Daoy (cell line): ENCODE measurements around the gene DICER1. TPM values are rescaled to one million over a fixed set of nuclear protein-coding genes. Genes with fewer than 3 reads are reported as not detected.

ENCODE experiments used
- DNase-seq: peaks from one replicate; pipeline ENCODE4 v3.0.0-alpha.2; 2015; ENCODE audit warnings: low read depth
- total RNA-seq: library from RNA; depleted of rRNA; stranded (reverse); fragments of >200 nt; shearing (Covaris generic); gene quantifications from 2 replicates; pipeline ENCODE4 v1.2.3, GENCODE V29; 2014; rRNA removed

DICER1 gene
- total RNA-seq, 1 experiment from 2014 or later, result 31.6 TPM

- peak; percentile 38 for DNase-seq
Measured at GRCh38 chr14:95040708-95041476, 116.4 kb downstream of the DICER1 start.

DNA sequence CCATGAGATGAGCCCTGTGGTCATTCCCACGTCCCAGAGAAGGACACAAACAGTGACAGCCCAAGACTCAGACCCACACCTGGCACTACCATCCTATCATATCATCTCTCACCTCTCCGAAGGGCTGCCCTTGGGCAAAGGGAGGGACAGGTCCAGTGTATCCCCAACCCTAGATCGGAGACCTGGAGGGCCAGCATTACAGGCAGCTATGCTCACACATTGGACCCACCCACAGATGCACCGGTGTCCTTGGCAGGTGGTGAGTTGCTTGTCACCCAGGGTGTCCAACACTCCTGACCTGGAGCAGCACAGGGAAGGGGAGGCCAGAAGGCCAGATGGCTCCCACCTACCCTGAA lies 117.4 kb downstream of the DICER1 start:
- no peak for DNase-seq

DNA sequence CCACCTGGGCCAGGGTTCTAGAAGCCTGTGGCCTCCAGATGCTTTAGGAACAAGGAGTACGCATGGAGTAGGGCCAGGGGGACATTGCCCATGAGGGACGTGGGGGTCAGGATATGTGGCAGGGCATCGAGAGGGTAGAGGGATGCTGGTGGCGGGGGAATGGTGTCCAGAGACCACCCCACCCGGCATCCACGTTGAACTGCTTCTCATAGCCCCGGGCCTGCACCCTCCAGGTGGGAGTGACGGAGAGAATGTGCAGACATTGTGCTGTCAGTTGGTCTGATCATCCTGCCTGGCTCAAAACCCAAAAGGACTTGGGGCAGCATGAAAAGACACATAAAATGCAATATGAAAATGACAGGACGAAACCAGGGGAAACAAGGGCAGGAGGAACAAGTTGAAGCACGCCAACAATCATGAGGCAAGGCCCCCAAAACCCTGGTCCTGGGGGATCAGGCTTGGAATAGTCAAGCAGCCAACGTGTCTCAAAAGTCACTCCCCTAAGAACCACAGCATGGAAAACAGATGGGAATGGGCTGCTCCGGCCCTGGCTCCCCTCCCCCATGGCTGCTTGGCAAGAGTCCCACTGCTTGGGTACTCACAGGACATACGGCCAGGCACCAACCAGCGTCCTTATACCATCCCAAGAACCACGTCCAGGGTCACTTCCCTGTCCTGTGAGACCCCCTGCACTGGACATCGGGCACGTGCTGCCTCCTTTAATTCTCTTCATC lies 117.9 kb downstream of the DICER1 start:
- DNase-seq, result no peak

DNA sequence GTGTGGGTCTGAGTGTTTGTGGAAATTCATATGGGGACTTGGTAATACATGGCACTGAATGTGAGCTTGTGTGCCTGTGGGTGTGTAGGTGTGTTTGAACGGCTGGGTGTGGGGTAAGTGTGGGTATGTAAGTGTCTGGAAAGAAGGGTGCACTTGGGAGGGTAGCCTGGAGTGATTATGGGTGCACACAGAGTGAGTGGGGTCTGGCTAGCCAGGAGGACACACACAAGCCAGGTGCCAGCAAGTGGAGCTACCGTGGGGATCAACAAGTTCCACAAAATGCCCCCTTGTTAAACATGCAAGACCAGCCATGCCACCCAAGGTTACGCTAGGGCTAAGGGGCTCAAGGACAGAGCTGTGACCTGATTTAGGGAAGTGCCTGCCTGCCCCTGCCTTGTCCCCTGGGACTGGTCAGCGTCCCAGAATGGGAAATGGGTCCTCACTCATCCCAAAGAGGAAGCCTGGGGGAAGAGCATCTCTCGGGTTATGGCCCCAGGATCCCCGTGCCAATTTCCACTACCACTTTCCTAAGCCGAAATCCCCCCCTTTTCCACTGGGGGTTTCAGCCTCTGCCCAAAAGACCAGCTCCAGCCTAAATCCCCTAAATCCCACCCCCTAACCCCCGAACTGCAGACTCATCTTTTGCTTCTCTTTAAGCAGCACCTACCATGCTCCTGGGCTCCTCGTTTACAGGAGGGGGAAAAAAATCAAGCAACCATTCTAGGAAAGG lies 118.6 kb downstream of the DICER1 start:
- no peak for DNase-seq

DNA sequence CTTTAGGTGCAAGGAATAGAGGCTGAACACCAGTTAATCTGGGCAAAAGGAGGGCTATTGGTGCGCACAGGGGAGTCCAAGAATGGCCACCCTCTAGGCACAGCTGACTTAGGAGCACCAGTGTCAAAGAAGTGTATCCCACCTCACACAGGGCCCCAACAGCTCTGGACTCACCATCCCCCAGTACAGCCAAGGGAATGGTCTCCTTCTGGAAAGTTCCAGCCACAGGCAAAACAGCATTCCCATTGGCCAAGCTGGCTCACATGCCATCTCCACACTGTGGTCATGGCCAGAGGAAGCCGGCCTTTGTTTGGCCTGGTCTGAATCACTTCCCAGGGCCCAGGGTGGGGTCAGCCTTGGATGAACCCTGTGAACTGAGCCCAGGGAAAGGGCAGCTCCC lies 120.1 kb downstream of the DICER1 start:
- DNase-seq, result no peak

Other genes with a start within 250 kb of the DICER1 start
- 3.5 and 4.2 TPM in 2 replicates for gene CLMN, start 162.4 kb upstream of the DICER1 start, total RNA-seq